Smooth muscle cell (in vitro differentiated cells): Measurements from ENCODE around the gene USP11. TPM values are rescaled to one million over a fixed set of nuclear protein-coding genes. Genes with fewer than 3 reads are reported as not detected.

Experiments used
- DNase-seq: peaks from one replicate; lab custom pipeline; 2025; ENCODE audit not compliant: unreplicated experiment; lab: John Stamatoyannopoulos, UW
- H2AFZ ChIP-seq: fragments of 200-600 bp; sonication (generic); 2 replicates; pipeline ENCODE4 v1.6.0; 2016; ENCODE audit warnings: antibody characterized with exemption, low read depth, mild to moderate bottlenecking
- H3F3A ChIP-seq: fragments of 200-600 bp; sonication (generic); 2 replicates; pipeline ENCODE4 v1.6.0; 2017; ENCODE audit warnings: antibody characterized with exemption, low read depth
- H3K27ac ChIP-seq: fragments of 200-600 bp; sonication (generic); 2 replicates; pipeline ENCODE4 v1.5.1; 2016; ENCODE audit warnings: low read depth, mild to moderate bottlenecking
- H3K27me3 ChIP-seq: fragments of 200-600 bp; sonication (generic); 2 replicates; pipeline ENCODE4 v1.6.1; 2016; ENCODE audit warnings: low read depth, mild to moderate bottlenecking
- H3K36me3 ChIP-seq: fragments of 200-600 bp; sonication (generic); 2 replicates; pipeline ENCODE4 v1.5.1; 2016; ENCODE audit warnings: low read depth
- H3K4me1 ChIP-seq: fragments of 200-600 bp; sonication (generic); 2 replicates; pipeline ENCODE4 v1.5.1; 2016; ENCODE audit warnings: low read depth
- H3K4me2 ChIP-seq: fragments of 200-600 bp; sonication (generic); 2 replicates; pipeline ENCODE4 v1.6.0; 2016; ENCODE audit warnings: mild to moderate bottlenecking
- H3K4me3 ChIP-seq: fragments of 200-600 bp; sonication (generic); 2 replicates; pipeline ENCODE4 v1.5.1; 2016; ENCODE audit warnings: mild to moderate bottlenecking
- H3K79me2 ChIP-seq: fragments of 200-600 bp; sonication (generic); 2 replicates; pipeline ENCODE4 v1.6.0; 2016; ENCODE audit warnings: low read depth, mild to moderate bottlenecking
- H3K9ac ChIP-seq: fragments of 200-600 bp; sonication (generic); 2 replicates; pipeline ENCODE4 v1.6.0; 2016; ENCODE audit warnings: low read depth
- H3K9me3 ChIP-seq: fragments of 200-600 bp; sonication (generic); replicated peaks from 2 replicates; pipeline ENCODE4 v1.5.1; 2016; ENCODE audit warnings: low read depth
- H4K20me1 ChIP-seq: fragments of 200-600 bp; sonication (generic); 2 replicates; pipeline ENCODE4 v1.6.0; 2016; ENCODE audit warnings: low read depth
- CTCF ChIP-seq: fragments of 200-600 bp; sonication (generic); IDR thresholded peaks from 2 replicates; pipeline ENCODE4 v1.5.1; 2017; ENCODE audit warnings: borderline replicate concordance, mild to moderate bottlenecking, antibody characterized with exemption; ENCODE audit not compliant: insufficient read depth, poor library complexity, severe bottlenecking
- WGBS: methylation state at CpG from one replicate; pipeline ENCODE4 v1.1.7; 2016; ENCODE audit warnings: low lambda C conversion rate; 5-methylcytosine and 5-hydroxymethylcytosine counted together
- polyA plus RNA-seq: library from polyadenylated mRNA; unstranded; fragments of >200 nt; fragmentation: Nextera tagmentation; extraction: Ambion mirVana; gene quantifications from 2 replicates; pipeline ENCODE4 v1.2.1, GENCODE V29; 2016
- total RNA-seq: library from RNA; depleted of rRNA; stranded (reverse); fragments of >200 nt; gene quantifications from 2 replicates; pipeline ENCODE4 v1.2.3, GENCODE V29; 2014

USP11 gene
- total and polyA plus RNA-seq, 2 experiments from 2014 or later, result 84.0 to 221 TPM

GRCh38 chrX:47200385-47201150 is 32.2 kb upstream of the USP11 start:
- WGBS, result 97% methylated on average over 9 of the region's 9 CpGs
- H3K9me3 ChIP-seq, result no peaks in the 10 kb centered on the region
- H3K79me2 ChIP-seq, result peaks cover 46% of the 10 kb centered on the region
- H2AFZ ChIP-seq, result no peak overlapping the region
- peaks cover 97% of the 10 kb centered on the region for H4K20me1 ChIP-seq
- no peak overlapping the region for H3K27ac ChIP-seq
- H3K4me3 ChIP-seq, result no peak overlapping the region
- no peak overlapping the region for H3K9ac ChIP-seq
- H3F3A ChIP-seq, result no peaks in the 10 kb centered on the region
- H3K4me2 ChIP-seq, result no peak overlapping the region
- H3K4me1 ChIP-seq, result peaks cover 25% of the 10 kb centered on the region
- no peaks in the 10 kb centered on the region for H3K27me3 ChIP-seq
- DNase-seq, result no peak
- peaks cover 13% of the 10 kb centered on the region for H3K36me3 ChIP-seq
- no peak for TF ChIP-seq CTCF

GRCh38 chrX:47201345-47201944 is 31.4 kb upstream of the USP11 start:
- Histone ChIP-seq H3K4me3 (no peak overlapping the region), H2AFZ (no peak overlapping the region), H3K36me3 (peaks cover 20% of the 10 kb centered on the region), H4K20me1 (peaks cover 97% of the 10 kb centered on the region), H3K27ac (no peak overlapping the region), H3K9ac (no peak overlapping the region), H3K27me3 (no peaks in the 10 kb centered on the region), H3F3A (no peaks in the 10 kb centered on the region), H3K9me3 (no peaks in the 10 kb centered on the region), H3K79me2 (peaks cover 37% of the 10 kb centered on the region), H3K4me2 (no peak overlapping the region), H3K4me1 (peaks cover 16% of the 10 kb centered on the region)
- no peak for TF ChIP-seq CTCF
- DNase-seq, result no peak
- WGBS, result 86% methylated on average over 9 of the region's 9 CpGs

GRCh38 chrX:47202316-47202715 is 30.5 kb upstream of the USP11 start:
- DNase-seq, result no peak
- Histone ChIP-seq H4K20me1 (peaks cover 96% of the 10 kb centered on the region), H3K27ac (no peak overlapping the region), H3K9me3 (no peaks in the 10 kb centered on the region), H3K9ac (no peak overlapping the region), H3K4me2 (no peak overlapping the region), H3F3A (peaks cover 3% of the 10 kb centered on the region), H3K36me3 (peaks cover 22% of the 10 kb centered on the region), H3K4me1 (peaks cover 7% of the 10 kb centered on the region), H3K4me3 (no peak overlapping the region), H3K27me3 (no peaks in the 10 kb centered on the region), H3K79me2 (peaks cover 28% of the 10 kb centered on the region), H2AFZ (no peak overlapping the region)
- WGBS, result over 99% methylated on average over 11 of the region's 11 CpGs
- no peak for TF ChIP-seq CTCF
